HEK293T (cell line): ENCODE data around the gene COTL1.

Experiments
- CTCF ChIA-PET: fragments of 350-600 bp; formaldehyde crosslinking; extraction: SDS; loops from one replicate; lab custom pipeline; 2021; ENCODE audit warnings: antibody characterized with exemption, inconsistent platforms; lab: Yijun Ruan, JAX
- POLR2A ChIA-PET: fragments of 350-600 bp; formaldehyde crosslinking; extraction: SDS; loops from one replicate; lab custom pipeline; 2020; ENCODE audit warnings: antibody characterized with exemption, inconsistent platforms; lab: Yijun Ruan, JAX
- DNase-seq: peaks from one replicate; pipeline ENCODE4 v3.0.0; 2012; ENCODE audit warnings: mixed read lengths; ENCODE audit errors: extremely low spot score
- ARNT ChIP-seq: fragments of 450-650 bp; IDR thresholded peaks from 2 replicates; pipeline ENCODE4 v1.6.1; 2017; ENCODE audit warnings: mild to moderate bottlenecking
- BHLHE40 ChIP-seq: fragments of 450-650 bp; IDR thresholded peaks from 2 replicates; pipeline ENCODE4 v1.6.1; 2016; ENCODE audit warnings: mild to moderate bottlenecking, moderate library complexity, borderline replicate concordance
- CTBP1 ChIP-seq: fragments of 450-650 bp; IDR thresholded peaks from 2 replicates; pipeline ENCODE4 v1.6.1; 2016; ENCODE audit warnings: borderline replicate concordance
- ELF4 ChIP-seq: fragments of 450-650 bp; IDR thresholded peaks from 2 replicates; pipeline ENCODE4 v1.6.1; 2017; ENCODE audit warnings: antibody characterized with exemption
- FOXA1 ChIP-seq: fragments of 450-650 bp; IDR thresholded peaks from 2 replicates; pipeline ENCODE4 v1.6.1; 2016; ENCODE audit warnings: mild to moderate bottlenecking
- FOXK2 ChIP-seq: fragments of 450-650 bp; IDR thresholded peaks from 2 replicates; pipeline ENCODE4 v1.6.1; 2016; ENCODE audit warnings: mild to moderate bottlenecking
- FOXM1 ChIP-seq: fragments of 450-650 bp; IDR thresholded peaks from 2 replicates; pipeline ENCODE4 v1.6.1; 2017; ENCODE audit warnings: mild to moderate bottlenecking, borderline replicate concordance
- HDGF ChIP-seq: fragments of 450-650 bp; IDR thresholded peaks from 2 replicates; pipeline ENCODE4 v1.6.1; 2017; ENCODE audit warnings: antibody characterized with exemption, borderline replicate concordance
- L3MBTL2 ChIP-seq: fragments of 450-650 bp; conservative IDR thresholded peaks from 2 replicates; pipeline ENCODE4 v1.6.1; 2016; ENCODE audit warnings: mild to moderate bottlenecking
- LEF1 ChIP-seq: fragments of 450-650 bp; IDR thresholded peaks from 2 replicates; pipeline ENCODE4 v1.6.1; 2017; ENCODE audit warnings: mild to moderate bottlenecking, borderline replicate concordance
- NFRKB ChIP-seq: fragments of 450-650 bp; IDR thresholded peaks from 2 replicates; pipeline ENCODE4 v1.6.1; 2016; ENCODE audit warnings: mild to moderate bottlenecking, moderate library complexity
- PKNOX1 ChIP-seq: fragments of 450-650 bp; IDR thresholded peaks from 2 replicates; pipeline ENCODE4 v1.6.1; 2016
- SP1 ChIP-seq: fragments of 450-650 bp; IDR thresholded peaks from 2 replicates; pipeline ENCODE4 v1.6.1; 2017
- SUZ12 ChIP-seq: fragments of 450-650 bp; IDR thresholded peaks from 2 replicates; pipeline ENCODE4 v1.6.1; 2016; ENCODE audit warnings: mild to moderate bottlenecking
- TARDBP ChIP-seq: fragments of 450-650 bp; IDR thresholded peaks from 2 replicates; pipeline ENCODE4 v1.6.1; 2016
- ZNF384 ChIP-seq: fragments of 450-650 bp; IDR thresholded peaks from 2 replicates; pipeline ENCODE4 v1.6.1; 2016

The COTL1 gene

GRCh38 chr16:84661418-84662060 is 43.7 kb upstream of the COTL1 start:
- TF ChIP-seq BHLHE40 (no peak), SUZ12 (no peak), PKNOX1 (no peak), HDGF (no peak), LEF1 (no peak), ARNT (no peak), SP1 (no peak), FOXK2 (no peak)
- CTCF ChIA-PET = no interaction called here
- DNase-seq = no peak
- POLR2A ChIA-PET = no interaction called here

DNA sequence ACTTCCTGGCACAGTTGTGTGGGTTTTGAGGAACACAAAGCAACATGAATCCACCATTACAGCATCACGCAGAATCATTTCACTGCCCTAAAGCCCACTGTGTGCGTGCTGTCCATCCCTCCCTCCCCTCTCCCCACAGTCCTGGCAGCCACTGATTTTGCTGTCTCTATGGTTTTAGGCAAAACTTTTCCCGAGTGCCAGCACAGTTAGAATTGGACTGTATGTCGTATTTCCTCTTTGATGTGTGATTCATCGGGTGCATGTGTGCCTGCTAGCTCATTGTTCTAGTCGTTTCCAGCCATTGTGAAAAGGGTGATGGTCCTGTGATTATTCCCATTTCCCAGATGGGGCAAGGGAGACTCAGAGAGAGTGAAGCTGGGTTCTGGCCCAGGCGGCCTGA is 43.1 kb upstream of the COTL1 start:
- TF ChIP-seq FOXK2 (no peak), LEF1 (no peak), FOXA1 (no peak), HDGF (no peak), FOXM1 (no peak), PKNOX1 (no peak), BHLHE40 (no peak), ARNT (no peak), CTBP1 (no peak), L3MBTL2 (no peak), NFRKB (no peak), ZNF384 (no peak), TARDBP (no peak), SP1 (no peak), SUZ12 (no peak), ELF4 (no peak)
- ChIA-PET CTCF (no interaction called here), POLR2A (no interaction called here)
- DNase-seq = no peak

- no peak for DNase-seq
- ChIA-PET POLR2A (no interaction called here), CTCF (no interaction called here)
- TF ChIP-seq HDGF (no peak), ELF4 (no peak), FOXM1 (no peak), L3MBTL2 (no peak), ARNT (no peak), FOXK2 (no peak), SUZ12 (no peak), CTBP1 (no peak), ZNF384 (no peak), NFRKB (no peak), TARDBP (no peak), PKNOX1 (no peak), LEF1 (no peak), FOXA1 (no peak), SP1 (no peak), BHLHE40 (no peak)
Measured at GRCh38 chr16:84659656-84660300, 41.9 kb upstream of the COTL1 start.

GRCh38 chr16:84658690-84659089 is 40.8 kb upstream of the COTL1 start:
- CTCF ChIA-PET = no interaction called here
- POLR2A ChIA-PET = interaction anchor here (0.6 to 1.0 kb wide), 2 partner anchors 10 to 89 kb away, joined by 3 to 5 read pairs; no protein-coding TSS in a partner anchor
- TF ChIP-seq ELF4 (no peak), NFRKB (no peak), LEF1 (no peak), L3MBTL2 (no peak), HDGF (no peak), ARNT (no peak), SUZ12 (no peak)
- DNase-seq = no peak

GRCh38 chr16:84657229-84657837 is 39.5 kb upstream of the COTL1 start:
- POLR2A ChIA-PET = no interaction called here
- TF ChIP-seq TARDBP = no peak
- no peak for TF ChIP-seq L3MBTL2
- TF ChIP-seq ELF4 = no peak
- no peak for DNase-seq
- CTCF ChIA-PET = interaction anchor here (1.4 kb wide), 1 partner anchor 15 kb away, joined by 4 read pairs; no protein-coding TSS in a partner anchor

DNA sequence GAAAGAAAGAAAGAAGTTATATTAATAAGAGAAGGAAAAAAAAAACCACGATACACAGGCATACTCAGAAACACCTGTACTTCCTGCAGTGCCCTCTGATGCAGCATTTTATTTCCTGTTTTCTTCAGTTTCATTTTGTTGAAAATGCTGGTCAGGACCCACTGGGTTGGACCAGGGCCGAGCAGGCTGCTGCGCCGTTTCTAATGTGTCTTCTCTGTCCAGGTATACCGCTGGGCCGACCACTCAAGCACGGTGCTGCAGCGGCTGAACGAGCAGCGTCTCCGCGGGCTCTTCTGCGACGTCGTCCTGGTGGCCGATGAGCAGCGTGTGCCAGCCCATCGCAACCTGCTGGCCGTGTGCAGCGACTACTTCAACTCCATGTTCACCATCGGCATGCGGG is 38.8 kb upstream of the COTL1 start:
- ChIA-PET CTCF (interaction anchor here (1.4 kb wide), 1 partner anchor 15 kb away, joined by 4 read pairs; no protein-coding TSS in a partner anchor), POLR2A (no interaction called here)
- no peak for DNase-seq
- TF ChIP-seq SUZ12 = no peak
- TF ChIP-seq FOXA1 = no peak
- no peak for TF ChIP-seq ELF4
- TF ChIP-seq PKNOX1 = no peak
- TF ChIP-seq TARDBP = no peak
- no peak for TF ChIP-seq L3MBTL2
